Brain pericyte (primary cell): ENCODE measurements around the gene MRPL43.
"Not testable (repeated sequence)": the region's sequence is repeated elsewhere in the genome, so short reads cannot be mapped to it uniquely, and the experiment has no call there.

ENCODE experiments used
- DNase-seq: peaks from one replicate; pipeline ENCODE4 v3.0.0-alpha.2; 2012; ENCODE audit warnings: low read depth, low spot score

Gene MRPL43

DNA sequence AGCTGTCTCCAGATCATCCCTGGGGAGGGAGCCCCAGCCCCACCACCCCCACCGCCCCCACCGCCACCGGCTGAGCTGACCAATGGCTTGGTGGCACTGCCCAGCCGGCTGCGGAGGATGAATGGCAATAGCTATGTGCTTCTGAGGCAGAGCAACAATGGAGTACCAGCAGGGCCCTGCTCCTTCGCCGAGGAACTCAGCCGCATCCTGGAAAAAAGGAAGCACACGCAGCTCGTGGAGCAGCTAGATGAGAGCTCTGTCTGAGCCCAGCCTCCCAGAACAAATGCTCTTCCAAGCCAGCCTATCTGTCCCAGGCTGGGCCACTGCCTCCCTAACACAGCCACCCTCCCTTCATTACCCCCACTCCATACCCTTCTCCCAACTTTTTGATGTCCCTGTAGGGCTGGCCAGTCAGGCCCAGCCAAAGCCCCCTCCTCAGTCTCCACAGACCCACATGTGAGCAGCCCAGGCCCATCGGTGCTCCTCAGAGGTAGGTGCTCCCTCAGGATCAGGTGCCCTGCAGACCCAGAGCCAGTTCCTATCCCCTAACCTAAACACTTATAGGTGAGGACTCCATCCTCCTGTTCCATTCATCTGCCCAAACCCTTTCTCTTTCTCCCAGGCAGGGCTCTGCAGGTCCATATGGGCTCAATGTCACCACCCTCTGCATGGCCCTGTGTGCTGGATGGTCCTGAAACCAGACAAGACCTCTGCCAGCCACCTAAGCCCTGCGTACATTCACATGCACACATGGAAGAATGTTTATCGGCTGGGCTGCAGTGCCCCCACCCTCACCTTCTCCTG, 3.2 kb downstream of the MRPL43 start:
- no peak for DNase-seq

GRCh38 chr10:100982916-100983830, 4.1 kb downstream of the MRPL43 start:
- DNase-seq = no peak

GRCh38 chr10:100981178-100981772, 6.0 kb downstream of the MRPL43 start:
- DNase-seq = no peak

DNA sequence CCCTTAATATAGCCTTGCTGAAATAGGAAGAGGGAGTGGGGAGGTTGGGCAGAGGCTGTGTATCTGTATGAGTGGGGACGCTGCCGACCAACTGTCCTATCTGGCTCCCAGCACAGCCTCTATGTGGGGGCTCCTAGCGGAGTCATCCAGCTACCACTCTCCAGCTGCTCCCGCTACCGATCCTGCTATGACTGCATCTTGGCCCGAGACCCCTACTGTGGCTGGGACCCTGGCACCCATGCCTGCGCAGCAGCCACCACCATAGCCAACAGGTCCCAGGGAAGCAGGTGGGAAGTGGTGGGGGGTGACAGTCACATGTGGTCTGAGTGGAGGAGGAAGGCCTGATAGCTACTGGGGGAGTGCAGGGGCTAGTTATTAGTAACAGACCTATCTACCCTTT, 6.6 kb downstream of the MRPL43 start:
- DNase-seq = no peak

DNA sequence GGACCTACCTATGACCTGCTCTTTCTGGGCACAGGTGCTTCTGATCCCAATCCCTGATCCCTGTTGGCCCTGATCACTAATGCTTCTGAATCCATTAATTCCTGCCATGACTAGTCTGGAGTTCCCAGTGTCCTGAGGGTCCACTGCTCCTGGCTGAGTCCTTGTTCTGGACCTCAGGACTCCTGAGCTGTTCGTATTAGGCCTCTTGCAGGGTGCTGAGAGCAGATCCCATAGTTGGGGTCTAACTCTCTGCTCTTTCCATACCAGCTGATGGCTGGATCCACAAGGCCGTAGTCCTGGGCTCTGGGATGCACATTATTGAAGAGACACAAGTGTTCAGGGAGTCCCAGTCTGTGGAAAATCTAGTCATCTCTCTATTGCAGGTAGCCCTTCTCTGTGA, 7.0 kb downstream of the MRPL43 start:
- no peak for DNase-seq

DNA sequence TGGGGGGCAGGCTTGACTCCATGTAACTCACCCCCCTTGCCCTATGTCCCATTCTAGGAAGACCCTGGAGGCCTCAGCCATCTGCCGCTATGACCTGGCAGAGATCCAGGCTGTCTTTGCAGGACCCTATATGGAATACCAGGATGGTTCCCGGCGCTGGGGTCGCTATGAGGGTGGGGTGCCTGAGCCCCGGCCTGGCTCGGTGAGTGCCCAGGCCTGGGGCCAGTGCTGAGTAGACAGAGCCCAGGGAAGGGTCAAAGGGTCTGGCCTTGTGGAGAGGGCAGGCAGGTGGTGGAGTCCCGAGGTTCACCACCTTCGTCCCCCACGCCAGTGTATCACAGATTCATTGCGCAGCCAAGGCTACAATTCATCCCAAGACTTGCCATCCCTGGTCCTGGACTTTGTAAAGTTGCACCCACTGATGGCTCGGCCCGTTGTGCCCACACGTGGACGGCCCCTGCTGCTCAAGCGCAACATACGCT, 7.5 kb downstream of the MRPL43 start:
- DNase-seq = no peak

GRCh38 chr10:100978901-100979195, 8.4 kb downstream of the MRPL43 start:
- no peak for DNase-seq

DNA sequence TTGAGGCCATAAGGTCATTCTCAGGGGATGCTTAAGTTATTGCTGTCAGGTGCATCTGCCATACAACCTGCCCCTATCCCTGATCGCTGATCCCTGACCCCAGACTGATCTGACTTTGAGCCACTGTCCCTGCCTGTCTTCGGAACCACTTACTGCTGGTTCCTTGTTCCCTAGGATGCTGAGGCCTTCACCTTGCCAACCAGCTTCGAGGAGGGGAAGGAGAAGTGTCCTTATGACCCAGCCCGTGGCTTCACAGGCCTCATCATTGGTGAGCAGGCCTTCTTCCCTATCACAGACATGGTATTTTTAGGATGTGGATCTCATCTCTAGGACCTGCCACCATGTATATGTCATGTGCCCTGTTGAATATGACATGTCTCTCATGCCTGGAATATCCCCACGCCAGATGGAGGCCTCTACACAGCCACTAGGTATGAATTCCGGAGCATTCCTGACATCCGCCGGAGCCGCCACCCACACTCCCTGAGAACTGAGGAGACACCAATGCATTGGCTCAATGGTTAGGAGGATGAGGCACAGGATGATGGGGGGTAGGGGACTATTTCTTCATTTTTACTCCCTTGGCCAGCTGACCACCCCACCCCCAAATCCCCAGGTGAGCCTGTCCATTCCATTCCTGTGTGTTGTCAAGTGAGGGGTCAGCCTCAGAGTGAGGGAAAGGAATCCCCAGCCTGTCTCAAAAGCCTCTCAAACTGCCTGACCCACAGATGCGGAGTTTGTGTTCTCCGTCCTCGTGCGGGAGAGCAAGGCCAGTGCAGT, 9.0 kb downstream of the MRPL43 start:
- DNase-seq = no peak

DNA sequence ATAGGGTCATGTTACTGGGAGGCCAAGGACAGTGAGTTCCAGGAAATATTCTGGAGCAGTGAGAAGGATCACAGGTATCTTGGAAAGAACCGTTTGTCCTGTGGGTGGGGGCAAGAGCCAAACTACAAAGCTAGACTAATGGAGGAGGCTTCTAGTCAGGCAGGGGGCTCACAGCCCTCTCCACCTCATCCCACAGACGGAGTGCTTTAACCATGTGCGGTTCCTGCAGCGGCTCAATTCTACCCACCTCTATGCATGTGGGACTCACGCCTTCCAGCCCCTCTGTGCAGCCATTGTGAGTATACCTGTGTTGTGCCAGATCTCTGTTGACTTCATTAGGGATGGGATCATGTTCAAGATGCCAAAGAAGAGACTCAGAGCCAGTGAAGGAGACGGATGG, 9.9 kb downstream of the MRPL43 start:
- no peak for DNase-seq

DNA sequence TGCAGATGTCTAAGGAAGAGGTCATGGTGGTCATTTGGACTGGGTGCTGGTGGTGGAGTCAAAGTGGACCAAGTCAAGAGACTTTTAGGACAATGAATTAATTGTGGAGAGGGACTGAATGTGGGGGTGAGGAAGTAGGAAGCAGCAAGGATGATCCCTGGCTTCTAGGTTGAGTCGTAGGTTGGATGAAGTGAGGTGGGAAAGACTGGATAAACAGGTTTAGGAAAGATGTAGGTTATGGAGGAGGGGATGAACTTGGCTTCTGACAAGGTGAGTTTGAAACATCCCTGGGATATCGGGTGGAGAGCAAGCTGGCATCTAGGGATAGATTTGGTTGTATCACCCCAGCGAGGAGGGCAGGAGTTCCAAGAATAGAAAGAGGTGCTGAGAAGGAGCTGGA, 10.4 kb downstream of the MRPL43 start:
- no peak for DNase-seq

GRCh38 chr10:100975397-100975796, 11.9 kb downstream of the MRPL43 start:
- DNase-seq = not testable (repeated sequence)

DNA sequence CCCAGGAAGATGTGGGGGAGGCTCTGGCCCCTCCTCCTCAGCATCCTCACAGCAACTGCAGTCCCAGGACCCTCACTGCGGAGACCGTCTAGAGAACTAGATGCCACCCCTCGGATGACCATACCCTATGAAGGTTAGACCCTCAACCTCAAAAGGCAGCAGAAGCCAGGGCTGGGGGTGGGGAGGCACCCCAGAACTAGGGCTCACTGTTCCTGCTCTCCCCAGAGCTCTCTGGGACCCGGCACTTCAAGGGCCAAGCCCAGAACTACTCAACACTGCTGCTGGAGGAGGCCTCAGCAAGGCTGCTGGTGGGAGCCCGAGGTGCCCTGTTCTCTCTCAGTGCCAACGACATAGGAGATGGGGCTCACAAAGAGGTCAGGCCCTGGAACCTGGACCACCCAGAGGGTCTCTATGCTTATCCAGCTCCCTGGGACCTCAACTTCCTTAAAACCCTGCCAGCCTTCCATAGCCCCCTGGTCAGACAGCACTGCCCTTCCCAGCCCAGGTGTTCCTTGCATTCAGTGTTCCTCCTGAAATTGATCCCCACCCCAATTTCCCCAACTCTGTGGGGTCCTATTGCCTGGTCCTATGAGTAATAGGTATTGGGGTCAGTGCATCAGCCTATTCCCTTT, 14.3 kb downstream of the MRPL43 start:
- DNase-seq = no peak

GRCh38 chr10:100972115-100972903, 15.0 kb downstream of the MRPL43 start:
- DNase-seq = no peak

DNA sequence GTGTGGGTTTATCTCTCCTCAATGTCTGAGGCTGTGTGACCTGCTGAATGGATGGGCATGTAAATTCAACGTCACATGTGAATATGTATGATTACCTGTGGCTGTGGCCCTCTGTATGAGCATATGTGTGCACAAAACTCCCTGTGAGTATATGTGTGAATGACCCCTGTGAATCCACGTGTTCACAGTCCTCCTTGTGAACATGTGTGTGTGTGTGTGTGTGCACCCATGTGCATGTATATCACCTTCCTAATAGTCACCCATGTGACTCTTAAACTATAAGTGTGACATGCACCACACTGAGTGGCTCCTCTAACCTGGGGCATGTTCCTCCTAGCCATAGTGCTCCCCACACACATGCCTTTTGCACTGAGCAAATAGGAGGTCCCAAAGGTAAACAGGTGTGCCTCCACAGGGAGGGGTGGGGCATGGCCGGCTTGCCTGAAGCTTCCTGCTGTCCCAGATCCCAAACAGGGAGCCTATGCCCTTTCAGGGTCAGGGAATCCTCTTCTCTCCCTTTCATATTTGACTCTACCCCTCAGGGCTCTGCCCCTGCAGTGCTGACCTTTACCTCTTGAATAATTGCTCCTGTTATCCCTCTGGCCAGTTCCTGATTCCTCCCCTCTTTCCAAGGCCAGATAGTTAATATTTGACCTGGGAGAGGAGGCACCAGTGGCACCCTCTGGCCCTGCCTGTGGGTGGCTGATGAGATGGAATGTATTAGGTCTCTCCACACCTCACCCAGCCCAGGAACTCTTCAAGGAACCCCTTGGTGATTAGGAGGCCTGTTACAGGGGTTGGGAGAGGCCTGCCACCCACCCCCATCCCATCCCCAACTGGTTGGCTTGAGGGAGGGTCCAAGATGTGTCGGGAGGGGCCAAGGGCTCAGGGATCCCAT, 16.1 kb downstream of the MRPL43 start:
- DNase-seq = no peak

DNA sequence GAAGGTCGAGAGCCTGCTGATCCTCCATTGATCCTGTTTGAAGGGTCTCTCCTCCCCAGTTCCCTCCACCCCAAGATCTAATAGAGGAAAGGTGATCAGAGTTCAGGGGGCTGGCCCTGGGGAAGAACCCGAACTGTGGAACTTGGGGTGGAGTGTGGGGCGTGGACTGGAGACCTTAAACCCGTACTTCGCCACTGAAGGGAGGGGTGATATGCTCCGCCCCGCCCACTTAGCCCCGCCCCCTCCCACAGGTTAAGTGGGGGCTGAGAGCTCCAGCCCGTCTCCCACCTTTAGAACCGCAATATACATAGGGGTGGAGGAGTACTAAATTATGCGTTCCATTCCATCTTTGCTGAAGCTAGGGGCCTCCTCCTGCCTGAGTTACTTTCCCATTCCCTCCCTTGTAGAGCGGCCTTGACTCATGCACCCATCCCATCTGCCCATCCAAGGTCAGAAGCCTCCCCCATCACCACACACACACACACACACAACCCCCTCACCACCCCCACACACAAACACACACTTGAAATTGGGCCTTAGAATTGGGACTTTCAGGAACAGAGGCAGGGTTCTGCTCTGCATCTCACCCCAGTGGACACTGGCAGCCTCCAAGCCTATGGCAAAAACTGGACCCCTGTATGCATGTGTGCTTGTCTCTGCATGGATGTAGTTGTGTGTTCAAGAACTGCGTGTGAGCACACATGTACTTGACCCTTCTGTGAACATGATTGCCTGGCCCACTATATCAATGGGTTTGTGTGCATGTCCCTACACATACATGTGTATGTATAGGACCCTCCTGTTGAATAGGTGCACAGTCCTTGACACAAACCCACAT, 17.0 kb downstream of the MRPL43 start:
- DNase-seq = no peak

DNA sequence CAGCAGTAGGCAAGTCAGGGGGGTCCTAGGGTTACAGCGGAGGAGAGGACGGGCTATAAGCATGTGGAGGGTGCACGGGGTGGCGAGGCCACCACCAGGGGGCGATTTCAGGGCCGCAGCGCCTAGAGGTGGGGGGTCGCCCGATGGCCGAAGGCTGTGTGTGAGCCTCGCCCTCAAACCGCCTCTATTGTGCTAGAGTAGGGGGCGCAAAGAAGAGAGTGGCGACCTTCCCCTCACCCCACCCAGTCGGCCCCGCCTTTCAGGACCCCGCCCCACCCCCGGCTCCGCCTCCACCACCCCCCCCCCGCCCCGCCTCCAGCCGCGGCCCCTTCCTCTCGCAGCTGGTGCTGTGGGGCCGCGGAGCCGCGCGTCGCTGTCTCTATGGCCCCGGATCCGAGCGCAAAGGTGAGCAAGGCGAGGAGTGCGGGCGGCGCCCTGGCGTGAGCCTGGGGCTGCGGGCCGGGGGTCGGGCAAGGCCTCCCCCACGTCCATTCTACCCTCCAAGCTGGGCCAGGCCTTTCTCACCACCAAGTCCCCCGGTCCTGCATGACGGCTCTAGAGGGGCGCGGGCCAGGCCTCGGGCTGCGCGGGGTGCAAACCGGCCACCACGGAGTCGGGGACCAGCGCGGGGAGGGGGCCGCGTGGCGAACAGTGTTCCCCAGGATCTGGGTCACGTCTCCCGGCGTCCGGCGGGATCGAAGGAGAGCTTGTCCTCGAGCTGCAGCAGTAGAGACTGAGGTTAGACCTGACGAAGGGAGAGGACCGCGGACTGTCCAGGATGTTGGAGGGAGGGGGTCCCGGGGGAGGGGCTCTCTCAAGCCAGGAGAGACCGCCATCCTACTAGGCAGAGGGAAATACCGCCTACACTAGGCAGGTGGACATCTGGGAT, 17.9 kb downstream of the MRPL43 start, which contains the start of gene SEMA4G:
SEMA4G (plus strand) TSS at position 318 of the 889 bp plus-strand sequence. CDS start 3,409 bp downstream, outside the sequence.
- no peak for DNase-seq

GRCh38 chr10:100968863-100969186, 18.5 kb downstream of the MRPL43 start:
- no peak for DNase-seq
